Bone marrow (tissue), 2 donors: ENCODE data around the gene ADAM15.
A peak's percentile ranks its signal among the peaks of the same experiment; 100 is the strongest.

Experiments used
- DNase-seq, 2 donors: peaks; one replicate each; lab custom pipeline; 2025; lab: John Stamatoyannopoulos, UW

ADAM15 gene, protein sequence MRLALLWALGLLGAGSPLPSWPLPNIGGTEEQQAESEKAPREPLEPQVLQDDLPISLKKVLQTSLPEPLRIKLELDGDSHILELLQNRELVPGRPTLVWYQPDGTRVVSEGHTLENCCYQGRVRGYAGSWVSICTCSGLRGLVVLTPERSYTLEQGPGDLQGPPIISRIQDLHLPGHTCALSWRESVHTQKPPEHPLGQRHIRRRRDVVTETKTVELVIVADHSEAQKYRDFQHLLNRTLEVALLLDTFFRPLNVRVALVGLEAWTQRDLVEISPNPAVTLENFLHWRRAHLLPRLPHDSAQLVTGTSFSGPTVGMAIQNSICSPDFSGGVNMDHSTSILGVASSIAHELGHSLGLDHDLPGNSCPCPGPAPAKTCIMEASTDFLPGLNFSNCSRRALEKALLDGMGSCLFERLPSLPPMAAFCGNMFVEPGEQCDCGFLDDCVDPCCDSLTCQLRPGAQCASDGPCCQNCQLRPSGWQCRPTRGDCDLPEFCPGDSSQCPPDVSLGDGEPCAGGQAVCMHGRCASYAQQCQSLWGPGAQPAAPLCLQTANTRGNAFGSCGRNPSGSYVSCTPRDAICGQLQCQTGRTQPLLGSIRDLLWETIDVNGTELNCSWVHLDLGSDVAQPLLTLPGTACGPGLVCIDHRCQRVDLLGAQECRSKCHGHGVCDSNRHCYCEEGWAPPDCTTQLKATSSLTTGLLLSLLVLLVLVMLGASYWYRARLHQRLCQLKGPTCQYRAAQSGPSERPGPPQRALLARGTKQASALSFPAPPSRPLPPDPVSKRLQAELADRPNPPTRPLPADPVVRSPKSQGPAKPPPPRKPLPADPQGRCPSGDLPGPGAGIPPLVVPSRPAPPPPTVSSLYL

GRCh38 chr1:155050560-155051341 is at the start of gene ADAM15:
Gene ADAM15, plus strand, starts transcription at chr1:155051316. Its CDS starts 71 bp downstream, at chr1:155051387.
- peak; percentile 30 to 63 for DNase-seq

DNA sequence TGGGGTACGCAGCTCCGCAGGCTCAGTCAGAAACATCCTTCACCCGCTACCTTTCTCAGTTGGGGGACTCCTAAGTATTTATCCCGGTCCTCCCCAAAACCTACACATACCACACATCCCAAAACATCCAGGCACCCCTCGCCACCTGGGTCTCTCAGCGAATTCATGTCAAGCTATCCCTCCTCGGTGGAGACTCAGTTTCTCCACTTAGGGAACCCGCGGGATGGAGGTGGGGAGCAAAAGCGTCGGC is 49.8 kb upstream of the ADAM15 start:
- DNase-seq, result peak in 1 of 2 donors; percentile 42

DNA sequence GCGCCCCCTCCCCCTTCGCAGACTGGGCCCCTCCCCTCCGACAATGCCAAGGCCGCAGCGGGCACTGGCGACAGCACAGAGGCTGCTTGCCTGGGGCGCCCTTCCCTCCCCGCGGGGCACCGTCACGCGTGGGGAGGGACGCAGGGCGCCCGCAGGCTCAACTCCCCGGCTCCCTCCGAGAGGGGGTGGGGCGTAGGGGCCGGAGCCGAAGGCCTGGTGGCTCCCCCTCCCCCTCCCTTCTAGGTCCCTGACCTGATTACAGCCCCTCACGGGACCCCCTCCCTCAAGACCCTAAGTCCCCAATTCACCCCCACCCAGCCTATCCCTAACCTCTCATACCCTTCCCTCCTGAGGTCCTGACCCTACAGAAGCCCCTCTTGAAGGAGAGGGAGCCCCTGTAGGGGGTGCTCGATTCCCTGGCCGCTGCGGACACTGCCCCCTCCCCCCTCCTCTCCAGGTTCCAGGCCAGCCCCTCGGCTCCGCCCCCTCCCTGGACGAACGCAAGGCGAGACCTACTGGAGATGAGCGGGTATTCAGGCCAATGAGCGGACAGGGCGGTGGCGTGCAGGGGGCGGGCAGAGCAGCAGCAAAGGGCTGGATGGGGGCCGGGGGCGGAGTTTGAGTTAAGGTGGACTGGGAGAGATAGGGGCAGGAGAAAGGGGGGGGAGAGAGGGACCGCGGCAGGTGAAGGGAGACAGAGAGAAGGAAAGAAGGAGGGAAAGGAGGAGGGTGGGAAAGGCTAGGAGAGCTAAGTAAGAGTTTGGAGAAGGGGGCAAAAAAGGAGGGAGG is 49.2 kb upstream of the ADAM15 start:
- DNase-seq, result peak; percentile 93 to 99

GRCh38 chr1:155002464-155003226 is 48.5 kb upstream of the ADAM15 start, which contains the start of gene ZBTB7B:
Gene ZBTB7B, plus strand, starts transcription at chr1:155002802. Its CDS starts 11,859 bp downstream, at chr1:155014661.
- no peak for DNase-seq

- no peak for DNase-seq
These were observed 47.8 kb upstream of the ADAM15 start for GRCh38 chr1:155003227-155003765.

- DNase-seq, result no peak
These were observed 47.3 kb upstream of the ADAM15 start for GRCh38 chr1:155003766-155004351.

DNA sequence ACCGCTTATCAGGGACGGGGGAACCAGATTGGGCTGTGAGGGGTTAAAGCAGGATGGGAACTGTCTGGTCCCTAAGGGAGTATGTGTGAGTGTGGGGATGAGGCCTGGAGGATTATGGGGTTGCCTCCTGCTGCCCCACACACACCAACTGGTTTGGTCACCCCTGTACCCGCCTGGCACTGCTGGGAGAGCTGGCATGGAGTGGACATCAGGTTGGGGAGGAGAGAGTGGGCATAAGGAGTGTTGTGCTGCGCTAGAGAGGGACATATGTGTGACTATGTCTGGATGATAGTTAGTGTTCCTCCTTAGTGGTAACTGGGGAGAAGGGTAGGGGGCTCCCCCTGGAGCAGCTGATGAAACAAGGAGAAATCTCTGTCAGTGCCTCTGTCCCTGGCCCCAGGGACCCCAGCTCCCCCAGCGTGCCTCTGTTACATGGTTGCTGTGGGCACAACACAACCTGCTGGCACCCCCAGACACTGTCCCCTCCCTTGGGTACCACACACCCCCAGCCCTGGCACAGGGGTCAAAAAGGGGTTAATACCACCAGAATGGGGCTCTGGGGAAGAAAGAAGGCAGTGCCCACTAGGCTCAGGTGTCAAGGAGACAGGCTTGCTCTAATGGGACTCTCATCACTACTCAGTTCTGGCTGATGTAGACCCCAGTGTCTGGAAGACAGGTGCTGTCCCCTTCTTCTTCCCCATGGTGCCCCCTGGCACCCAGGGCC is 46.6 kb upstream of the ADAM15 start:
- no peak for DNase-seq

- DNase-seq, result peak in 1 of 2 donors; percentile 27
These were observed 45.8 kb upstream of the ADAM15 start for GRCh38 chr1:155005076-155006011.

GRCh38 chr1:155006601-155007101 is 44.5 kb upstream of the ADAM15 start:
- peak; percentile 21 to 45 for DNase-seq

GRCh38 chr1:155007251-155007828 is 43.8 kb upstream of the ADAM15 start:
- no peak for DNase-seq

DNA sequence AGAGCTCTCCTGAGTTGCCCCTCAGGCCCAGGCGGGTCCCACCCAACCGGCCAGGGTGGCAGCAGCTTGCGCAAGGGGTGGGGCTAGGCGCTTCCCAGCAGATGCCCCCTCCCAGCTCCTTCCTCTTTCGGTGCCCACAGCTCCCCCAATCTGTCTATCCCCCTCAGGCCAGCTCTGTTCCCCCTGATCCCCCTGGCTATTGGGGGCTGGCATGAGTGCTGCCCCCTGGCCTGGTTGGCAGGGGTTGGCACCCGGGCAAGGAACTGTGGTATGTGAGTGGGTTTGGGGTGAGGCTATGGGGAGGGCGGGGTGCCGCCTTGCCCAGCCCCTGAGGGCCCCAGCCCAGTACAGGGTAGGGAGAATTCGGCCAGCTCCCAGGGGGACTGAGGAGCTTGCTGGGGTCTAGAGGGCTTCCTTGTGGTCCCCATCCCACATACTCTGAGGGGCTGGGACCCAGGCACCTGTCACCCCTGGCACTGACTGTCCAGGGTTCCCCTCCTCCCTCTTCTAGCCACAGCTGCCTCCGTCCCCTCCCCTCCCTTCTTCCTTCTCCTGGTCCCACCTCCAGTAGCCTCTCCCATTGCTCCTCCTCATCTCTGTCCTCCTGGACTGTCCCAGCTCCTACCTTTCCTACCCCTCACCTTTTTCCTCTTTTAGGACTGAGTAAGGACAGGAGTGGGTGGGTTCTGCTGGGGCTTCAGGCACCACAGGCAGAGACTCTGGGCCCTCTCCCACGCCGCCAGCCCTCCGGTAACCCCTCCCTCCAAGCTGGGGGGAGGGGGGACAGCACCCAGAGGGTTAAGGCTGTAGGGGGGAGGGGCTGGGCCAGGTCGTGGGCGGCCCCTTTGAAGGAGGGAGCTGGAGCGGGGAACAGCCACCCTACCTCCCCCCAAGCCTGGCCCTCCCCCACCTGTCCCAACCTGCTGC is 42.8 kb upstream of the ADAM15 start:
- DNase-seq, result no peak

DNA sequence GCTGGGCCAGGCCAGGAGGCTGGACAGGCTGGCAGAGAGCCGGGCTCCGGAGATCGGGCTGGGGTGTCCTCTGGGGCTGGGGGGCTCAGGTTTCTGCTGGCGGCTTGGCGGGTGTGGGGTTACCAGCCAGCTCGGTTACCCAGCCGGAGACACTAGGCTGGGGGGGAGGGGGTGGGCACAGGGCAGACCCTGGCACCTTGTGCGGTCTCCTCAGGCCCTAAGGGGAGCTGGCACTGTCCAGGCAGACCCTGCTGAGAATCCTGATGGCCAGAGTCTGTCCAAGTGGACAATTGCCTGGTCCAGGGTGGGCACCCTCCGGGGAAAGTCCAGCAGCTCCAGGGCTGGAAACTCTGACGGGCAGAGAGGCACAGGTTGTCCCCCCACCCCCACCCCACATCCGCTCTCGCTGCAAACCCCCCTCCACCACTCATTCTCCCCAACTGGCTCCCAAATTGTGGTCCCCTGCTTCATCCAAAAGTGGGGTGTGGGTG is 41.9 kb upstream of the ADAM15 start:
- no peak for DNase-seq

- no peak for DNase-seq
These were observed 41.4 kb upstream of the ADAM15 start for GRCh38 chr1:155009742-155010141.

DNA sequence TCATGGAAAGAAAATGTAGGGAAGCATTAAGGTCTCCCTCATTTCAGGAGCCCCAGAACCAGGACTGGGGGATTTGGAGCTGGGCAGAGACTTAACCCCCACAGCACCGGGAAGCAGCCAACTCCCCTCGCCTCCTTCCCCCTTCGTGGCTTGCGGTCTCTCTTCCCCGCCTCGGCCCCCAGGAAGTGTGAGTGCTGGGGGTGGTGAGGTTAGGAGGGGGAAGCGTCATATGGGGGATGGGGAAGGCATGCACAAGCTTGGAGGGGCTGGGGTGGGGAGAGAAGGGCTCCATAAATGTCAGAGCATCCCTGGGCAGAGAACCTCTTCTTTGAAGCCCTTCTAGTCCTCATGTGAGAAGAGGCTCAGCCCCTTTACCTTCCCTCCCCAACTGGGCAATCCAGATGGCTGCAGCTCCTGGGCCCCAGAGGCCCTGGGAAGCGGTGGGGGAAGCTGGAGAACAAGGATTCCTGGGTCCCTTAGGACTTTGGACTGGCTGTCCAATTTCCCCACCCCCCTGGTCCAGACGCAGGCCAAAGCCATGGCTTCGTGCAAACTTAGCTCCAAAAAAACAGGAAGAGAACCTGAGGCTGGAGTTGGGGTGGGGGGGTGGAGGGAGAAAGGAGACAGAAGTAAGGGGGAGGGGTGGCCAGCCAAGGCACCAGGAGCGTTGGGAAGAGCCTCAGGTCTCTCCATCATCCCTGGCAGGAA is 40.8 kb upstream of the ADAM15 start:
- DNase-seq, result no peak

DNA sequence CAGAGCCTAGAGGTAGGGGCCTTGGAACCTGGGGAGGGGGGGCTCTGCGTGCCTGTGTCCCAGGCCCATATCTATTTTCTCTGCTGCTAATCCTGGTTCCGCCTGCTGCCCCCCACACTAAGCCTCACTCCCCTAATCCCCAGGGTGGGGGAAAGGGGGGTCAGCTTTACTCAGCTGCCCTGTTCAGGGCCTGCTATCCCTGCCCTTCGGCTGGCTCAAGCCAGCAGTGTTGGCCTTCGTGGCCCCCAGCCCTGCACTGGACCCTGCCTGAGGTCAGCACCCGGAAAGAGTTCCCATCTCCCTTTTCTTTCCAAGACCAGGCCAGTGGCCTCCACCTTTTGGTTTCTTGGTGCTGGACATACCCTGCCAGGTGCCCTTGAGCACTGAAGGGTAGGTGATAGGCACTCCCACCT is 40.1 kb upstream of the ADAM15 start:
- DNase-seq, result no peak
